GM18907 (cell line): Measurements from ENCODE around the gene SLC4A11.

Experiments used
- ATAC-seq: cut with Tn5 transposase; IDR thresholded peaks from one replicate; pipeline ENCODE4 v1.9.1; 2021; ENCODE audit warnings: mild to moderate bottlenecking, moderate library complexity; ENCODE audit not compliant: unreplicated experiment

Gene SLC4A11

DNA sequence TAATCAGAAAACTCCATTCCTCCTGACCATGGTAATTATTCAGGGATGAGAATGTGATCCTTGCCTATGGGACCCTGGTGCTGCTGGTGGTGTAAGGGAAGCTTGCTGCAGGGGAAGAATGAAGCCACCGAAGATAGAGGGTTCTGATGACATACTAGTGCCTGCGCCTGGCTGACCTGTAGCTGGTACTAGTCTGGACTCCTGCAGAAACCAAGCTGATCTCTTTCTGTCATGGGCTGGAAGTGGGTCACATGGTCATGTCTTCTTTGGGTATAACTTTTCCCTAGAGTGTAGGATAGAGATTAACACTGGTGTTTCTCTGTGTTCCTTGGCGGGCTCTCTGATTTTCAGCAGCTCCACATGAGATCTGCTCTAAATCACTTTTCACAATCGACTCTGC, 8.6 kb upstream of the SLC4A11 start:
- ATAC-seq, result no peak

DNA sequence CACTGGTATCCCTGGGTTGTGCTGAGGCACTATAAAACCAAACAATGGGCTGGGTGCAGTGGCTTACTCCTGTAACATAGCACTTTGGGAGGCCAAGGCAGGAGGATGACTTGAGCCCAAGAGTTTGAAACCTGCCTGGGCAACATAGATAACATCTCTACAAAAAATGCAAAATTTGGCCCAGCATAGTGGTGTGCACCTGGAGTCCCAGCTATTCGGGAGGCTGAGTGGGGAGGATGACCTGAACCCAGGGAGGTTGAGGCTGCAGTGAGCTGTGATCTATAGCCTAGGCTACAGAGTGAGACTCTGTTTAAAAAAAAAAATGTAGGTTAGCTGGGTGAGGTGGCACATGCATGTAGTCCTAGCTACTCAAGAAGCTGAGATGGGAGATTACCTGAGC, 7.7 kb upstream of the SLC4A11 start:
- no peak for ATAC-seq

DNA sequence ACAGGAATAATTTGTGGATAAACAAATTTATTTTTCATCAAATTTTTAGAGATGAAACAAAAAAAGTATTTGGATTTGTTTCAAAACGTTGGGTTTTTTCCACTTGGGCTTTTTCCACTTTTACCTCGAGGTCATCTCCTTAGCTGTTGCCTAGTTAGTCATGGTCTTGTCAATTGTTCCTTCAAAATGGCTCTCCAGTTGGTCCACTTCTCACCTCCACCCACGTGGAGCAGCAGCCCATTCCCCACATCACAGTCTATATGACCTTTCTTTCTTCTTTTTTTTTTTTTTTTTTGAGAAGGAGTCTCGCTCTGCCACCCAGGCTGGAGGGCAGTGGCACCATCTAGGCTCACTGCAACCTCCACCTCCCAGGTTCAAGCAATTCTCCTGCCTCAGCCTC, 6.7 kb upstream of the SLC4A11 start:
- no peak for ATAC-seq

DNA sequence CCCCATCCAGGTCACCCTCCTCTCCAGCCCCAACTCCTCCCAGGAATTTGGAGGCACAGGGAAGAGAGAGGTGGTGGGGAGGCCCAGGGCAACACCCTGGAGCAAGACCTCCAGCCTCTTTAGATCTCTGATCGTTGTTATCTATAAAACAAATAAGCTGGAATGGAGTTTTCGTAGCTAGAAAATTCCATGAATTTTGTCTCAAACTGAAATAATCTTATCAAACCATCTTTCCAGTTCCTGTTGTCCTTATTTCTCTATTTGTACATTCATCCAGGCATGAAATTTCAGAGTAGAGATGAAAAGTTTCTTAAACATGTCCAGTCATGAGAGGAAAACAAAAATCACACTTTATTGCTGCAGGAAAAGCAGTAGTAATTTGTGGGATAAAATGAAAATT, 6.2 kb upstream of the SLC4A11 start:
- ATAC-seq, result no peak

DNA sequence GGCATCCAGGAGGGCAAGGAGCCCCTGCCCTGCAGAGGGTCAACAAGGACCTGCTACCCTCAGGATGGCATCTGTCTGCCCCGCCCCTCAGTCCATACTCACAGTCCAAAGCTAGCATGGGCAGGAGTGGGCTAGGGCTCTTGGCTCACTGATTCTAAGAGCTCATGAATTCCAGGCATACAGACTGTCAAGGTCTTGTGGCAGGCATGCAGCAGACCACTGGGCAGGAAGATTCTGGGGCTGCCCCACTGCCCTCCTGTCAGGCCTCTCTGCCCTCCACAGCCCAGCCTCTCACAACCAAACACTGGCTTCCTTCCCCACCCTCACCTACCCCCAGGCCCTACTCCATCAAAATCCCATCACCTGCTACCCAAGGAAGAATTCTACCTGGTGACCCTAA, 5.6 kb upstream of the SLC4A11 start:
- ATAC-seq, result no peak

DNA sequence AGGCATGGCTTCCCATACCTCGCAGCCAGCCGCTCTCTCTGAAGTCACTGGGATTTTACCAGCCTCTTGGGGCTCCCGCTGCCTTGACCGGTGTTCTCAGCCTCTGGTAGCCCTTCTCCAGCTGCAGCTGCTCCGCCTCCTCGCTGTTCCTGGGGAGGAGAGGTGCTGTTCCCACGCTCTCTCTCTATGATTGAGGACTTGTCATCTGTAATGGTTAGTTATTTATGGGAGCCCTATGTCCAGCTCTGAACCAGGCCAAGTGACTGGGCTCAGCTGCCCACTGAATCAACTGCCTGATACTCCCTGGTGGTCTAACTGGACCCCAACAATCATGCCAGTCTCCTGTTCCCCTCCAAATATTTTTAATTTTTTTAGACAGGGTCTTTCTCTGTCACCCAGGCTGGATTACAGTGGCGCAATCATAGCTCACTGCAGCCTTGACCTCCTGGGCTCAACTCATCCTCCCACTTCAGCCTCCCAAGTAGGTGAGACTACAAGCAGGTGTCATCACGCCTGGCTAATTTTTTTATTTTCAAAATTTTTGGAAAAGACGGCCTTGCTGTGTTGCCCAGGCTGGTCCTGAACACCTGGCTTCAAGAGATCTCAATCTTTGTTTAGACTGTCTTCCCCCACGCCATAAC, 4.8 kb upstream of the SLC4A11 start:
- ATAC-seq, result no peak

DNA sequence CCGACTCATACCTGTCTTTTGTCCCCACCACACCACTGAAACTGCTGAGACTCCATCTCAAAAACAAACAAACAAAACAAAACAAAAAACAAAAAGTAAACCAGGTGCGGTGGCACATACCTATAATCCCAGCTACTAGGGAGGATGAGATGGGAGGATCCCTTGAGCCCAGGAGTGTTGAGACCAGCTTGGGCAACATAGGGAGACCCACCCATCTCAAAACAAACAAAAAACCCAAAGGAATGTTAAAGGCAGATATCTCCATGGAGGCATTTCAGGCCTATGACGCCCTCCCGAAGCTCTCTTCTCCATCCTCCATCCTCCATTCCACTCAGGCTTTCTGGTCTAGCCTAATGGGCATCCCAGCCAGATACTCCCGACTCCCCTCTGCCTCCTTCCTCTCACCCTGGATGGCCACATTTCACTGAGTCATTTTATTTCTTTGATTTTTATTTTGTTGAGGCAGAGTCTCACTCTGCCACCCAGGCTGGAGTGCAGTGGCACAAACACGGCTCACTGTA, 3.2 kb upstream of the SLC4A11 start:
- ATAC-seq, result no peak

DNA sequence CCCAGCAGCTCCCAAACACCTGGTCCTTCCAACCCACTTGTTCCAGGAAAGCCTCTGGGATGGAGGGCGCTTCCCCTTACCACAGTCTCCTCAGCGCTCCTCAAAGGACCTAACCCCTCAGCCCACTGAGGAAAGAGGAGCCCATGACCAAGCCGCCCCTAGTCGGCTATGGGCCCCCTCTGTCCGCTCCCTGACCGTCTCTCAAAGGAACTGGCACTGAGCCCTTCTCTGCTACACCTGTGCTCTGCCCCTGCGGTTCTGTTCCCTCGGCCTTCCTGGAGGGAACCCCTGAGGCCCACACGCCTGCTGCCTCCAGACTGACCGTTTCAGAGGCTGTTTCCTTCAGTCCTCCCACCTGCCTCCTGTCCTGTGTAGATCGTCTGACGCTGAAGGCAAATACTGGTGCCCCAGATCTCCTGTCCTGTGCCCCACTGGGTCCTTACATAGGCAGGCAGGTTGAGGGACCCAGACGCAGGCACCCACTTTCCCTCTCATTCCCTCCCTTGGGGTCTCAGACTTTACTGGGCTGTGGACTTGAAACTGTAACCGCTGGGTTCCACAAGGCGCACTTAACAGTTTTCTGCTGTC, 1.9 kb upstream of the SLC4A11 start:
- ATAC-seq, result no peak

DNA sequence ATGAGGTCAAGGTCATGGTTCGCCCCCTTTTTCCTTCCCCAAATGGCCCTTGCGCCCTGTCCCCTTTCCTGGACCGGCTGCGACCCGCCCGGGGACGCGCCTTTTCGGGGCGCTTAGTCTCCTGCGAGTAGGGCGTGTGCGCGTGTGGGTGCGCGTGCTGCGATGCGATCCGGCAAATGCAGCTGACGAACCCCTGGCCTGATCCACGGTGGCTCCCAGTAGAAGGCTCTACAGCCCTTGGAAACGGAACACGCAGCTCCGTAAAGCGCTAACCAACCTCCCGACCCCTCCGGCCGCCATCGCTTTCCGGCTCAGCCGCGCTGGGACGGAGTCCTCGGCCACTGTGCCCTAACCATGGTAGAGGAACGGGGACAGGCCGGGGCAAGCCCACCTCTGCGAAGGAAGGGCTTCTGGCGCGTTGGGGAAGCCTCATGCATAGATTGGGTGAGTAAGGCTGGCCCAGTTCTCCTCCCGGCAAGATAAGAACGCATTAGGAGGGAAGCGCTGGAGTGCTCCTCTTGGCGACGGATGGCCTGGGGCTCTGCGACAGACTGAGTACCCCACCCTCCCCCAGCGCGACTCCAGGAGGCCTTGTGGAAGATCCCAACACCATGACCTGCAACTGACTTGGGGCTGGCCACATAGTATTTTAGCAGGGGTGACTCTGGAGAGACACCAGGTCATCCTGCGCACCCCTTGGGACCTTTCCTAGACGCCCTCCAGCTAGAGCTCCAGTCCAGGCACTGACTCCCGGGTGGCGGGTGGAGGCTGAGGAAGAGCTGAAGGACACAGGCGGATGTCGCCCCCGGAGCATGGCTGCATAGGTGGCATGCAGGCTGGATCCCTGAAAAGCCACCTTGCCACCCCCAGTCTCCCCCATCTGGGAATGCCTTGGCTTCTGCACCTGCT, 1.1 kb upstream of the SLC4A11 start:
- no peak for ATAC-seq

DNA sequence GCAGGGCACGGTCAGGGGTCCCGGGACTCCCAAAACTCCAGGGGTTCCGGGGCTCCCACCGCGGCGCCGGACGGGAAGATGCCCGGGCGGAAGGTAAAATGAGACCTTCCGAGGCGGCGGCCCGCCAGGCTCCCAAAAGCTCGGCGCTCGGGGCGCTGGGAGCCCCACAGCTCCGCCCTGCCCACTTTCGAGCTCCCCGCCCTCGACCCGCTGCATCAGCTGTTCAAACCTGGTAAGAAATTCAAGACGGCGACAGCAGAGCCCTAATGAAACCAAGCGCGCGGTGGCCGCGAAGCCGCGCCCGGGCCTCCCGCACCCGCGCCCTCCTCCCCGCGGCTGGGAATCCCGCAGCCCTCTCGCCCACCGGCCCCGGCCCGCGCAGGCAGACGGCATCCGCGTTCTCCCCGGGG, 369 bp downstream of the SLC4A11 start:
- ATAC-seq, result peak; percentile 45

DNA sequence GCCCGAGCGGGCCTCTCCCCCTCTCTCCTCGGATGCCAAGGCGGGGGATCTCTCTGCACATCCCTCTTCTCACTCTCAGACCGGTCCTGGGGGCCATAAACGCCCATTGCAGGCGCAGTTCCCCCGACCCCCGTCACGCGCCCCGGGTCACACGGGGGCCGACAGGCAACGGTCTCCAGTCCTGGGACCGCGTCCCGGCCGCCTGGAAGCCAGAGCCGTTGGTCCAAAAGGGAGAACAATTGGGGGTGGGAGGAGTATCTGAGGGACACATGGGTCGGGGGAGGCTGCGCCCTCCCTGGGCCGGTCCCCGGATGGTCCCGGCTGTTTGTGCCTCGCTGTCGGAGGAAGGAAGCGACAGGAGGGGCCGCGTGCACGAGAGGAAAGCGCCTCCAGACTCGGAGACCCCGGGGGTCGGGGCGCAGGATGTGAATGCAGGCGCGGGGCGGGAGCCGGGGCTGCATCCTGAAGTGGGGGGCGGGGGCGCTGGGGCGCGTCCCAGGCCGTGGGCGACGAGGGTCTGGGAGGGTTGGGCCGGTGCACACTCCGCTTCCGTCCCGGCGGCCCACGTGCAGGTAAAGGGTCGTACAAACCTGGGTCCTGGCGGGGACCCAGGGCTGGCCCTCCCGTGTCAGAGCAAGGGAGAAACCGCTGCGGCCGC, 903 bp downstream of the SLC4A11 start:
- no peak for ATAC-seq

DNA sequence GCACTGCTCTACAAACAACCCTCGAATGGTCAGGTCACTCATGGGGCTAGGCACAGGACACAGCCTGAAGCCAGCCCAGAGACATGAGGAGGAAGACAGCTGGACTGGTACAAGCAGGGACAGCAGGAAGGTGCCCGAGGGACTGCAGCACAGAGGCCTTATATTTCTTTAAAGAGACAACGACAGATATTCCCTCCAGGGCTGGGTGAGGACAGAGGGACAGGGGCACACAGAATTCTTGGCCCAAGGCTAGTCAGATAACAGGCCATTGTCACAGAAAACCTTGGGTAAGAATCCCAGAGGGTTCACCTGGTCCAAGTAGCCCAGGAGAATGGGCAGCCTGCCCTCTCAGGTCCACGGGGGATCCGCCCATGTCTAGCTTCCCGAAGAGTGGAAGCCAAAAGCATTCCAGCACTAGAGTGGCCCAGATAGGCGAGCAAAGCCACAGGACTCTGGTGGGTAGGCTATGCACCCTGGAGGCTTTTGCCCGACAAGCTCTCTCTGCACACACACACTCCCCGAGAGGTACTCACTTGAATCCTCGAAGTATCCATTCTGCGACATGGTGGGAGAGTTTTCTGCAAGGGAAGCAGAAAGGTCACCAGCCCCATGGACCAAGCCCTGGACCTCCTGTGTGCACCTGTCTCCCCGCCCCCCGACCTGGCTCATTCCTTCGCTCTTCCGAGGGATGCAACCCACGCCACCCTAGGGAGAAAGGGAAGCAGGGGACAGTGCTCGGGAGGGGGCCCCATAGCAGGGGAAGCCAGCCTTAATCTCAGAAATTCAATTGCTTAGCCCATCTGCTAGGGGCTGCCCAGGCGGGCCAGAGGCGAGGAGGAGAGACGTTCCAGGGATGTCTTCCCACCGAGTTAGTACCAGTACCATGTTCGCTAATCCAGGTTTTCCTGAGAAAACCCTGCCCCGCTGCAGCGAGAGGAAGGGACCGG, 1.7 kb downstream of the SLC4A11 start:
- ATAC-seq, result no peak

DNA sequence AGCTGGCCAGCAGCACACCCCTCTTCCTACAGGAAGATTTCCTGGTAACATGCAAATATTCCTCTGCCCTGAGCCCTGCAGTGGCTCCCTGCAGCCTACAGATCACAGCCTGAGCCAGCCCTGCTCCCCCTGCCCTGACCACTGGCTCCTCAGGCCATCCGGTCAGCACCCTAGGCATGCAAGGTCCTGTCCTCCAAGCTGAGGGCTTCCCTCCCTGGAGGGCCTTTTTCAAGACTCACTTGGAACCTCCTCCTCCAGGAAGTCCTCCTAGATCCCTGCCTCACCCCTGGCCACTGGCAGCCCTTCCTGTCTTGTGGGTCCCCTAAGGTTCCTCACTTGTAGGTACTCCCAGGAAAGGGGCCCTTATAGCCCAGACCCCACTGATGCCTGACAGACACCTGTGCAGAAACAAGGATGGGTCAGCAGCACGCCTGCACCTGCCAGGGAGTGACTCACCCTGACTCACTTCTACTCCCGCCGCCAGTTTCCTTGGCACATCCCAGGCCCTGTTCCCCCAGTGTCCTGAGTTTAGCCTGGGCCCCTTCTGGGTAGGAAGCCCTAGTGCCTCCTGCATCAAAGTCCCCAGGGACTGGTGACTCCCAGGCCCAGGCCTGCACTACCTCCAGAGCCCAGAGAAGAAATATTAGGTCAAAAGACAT, 3.2 kb downstream of the SLC4A11 start:
- no peak for ATAC-seq

DNA sequence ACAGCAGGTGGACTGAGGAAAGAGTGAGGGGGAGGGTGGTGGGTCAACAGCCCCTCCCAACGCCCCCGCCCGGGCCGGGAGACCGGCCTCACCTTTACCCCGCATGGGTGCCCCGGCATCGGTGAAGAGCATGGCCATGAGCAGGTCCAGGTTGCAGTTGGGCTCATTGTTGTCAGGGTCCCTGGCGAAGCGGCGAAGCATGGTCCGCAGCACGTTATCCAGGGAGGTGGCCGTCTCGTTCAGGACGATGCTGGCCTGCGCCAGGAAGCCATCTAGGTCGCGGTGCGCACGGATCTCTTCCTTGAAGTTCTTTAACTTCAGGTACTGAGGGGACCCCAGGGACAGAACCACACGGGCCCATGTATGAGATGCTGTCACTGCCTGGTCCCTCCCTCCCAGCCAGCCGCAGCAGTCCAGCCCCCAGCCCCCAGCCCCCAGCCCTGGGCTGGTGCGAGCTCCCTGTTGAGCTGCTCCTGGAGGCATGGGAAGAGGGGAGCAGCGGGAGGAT, 4.9 kb downstream of the SLC4A11 start:
- no peak for ATAC-seq

DNA sequence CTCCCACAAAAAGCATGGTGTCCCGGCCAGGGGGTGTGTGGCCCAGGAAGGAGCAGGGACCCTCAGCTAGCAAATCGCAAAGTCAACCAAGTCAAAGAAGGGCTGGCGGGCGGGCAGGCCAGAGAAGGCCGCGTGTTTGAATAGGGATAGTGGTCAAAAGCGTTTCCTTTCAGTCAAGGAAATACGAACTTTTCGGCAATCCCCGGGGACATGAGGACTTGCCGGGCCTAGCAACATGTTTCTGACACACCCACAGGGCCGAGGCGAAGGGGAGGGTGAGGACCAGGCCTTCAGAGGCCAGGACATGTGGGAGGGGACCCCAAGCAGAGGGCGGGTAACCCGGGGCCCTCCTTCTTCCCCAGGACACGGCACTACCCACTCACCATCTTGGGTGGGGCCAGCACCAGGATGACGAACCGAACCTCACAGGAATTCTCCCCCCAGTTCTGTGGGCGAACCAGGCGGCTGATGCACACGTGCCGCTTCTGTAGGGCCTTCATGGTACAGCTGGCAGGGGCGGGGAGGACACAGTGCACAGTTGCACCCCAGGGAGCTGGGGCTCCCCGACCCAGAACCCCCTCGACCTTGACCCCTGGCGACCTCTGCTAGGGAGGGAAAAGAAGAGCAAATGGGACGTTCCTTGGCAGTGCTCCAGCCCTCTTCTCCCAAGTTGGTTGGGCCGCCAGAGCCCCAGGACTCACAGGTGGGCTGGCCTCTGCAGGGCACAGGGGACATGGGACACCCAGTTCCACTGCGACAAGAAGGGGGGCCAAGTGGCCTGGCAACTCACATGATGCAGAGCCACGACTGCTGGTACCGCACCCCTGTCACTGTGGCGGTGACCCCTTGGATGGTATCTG, 5.6 kb downstream of the SLC4A11 start:
- ATAC-seq, result no peak

DNA sequence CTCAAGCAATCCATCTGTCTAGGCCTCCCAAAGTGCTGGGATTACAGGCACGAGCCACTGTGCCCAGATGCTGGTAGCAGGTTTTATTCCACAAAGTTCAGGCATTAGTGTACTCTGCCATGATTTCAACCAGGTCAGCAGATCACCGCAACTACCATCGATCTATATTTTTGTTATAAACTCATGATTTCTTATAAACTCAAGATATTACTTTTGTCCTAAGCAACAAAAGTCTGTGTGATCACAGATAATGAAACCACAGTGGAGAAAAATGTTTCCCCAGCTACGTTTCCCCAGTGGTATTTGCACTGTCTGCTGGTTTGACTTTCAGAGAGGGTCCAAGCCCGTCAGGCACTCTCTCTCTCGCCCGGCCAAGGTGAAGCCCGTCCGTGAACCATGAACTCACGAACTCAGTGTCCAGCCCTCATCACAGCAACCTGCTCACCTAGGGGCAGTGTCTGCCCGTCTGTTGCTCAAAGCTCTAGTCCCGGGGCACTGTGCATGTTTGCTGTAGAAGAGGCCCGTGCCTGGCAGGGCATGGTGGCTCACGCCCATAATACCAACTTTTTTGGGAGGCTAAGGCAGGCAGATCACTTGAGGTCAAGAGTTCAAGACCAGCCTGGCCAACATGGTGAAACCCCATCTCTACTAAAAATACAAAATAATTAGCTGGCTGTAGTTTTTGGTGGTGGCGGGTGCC, 7.0 kb downstream of the SLC4A11 start:
- ATAC-seq, result no peak

DNA sequence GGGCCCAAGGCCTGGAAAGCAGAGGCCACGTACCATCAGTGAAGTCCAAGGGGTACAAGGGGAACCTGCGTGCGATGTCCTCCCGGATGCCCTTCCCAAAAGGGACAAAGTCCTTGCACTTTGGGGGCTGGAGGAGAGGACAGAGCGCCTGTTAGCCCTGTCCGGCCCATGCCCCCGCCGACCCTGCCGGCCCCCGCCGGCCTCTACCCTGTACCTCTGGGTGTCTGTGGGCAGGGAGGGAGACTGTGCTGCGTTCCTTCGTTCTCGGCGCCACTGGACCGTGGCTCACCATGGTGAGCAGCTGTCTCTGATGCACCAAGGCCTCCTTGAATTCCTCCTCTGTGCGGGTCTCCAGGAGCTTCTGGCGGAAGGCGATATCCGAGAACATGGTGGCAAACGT, 7.9 kb downstream of the SLC4A11 start:
- ATAC-seq, result no peak

DNA sequence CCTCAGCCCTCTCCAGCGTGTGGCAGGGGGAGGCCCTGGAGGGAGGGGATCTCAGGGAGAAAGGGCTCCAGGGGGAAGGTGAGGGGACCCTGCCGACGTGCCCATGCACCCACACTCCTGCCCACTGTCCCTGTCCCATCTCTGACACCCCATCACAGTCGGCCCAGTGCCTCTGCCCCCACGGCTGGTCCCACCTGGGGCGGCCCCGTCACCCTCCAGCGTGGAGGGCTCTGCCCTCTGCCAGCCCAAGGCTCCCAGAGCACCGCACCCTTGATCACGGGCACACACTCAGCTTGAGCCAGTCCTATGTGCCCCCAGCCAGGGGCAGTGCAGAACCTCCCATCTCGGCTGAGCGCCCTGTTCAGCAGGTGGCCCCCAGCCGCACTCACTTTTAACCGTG, 9.2 kb downstream of the SLC4A11 start:
- ATAC-seq, result no peak
